ENCODE data around the gene PAX7. TPM values are rescaled to one million over a fixed set of nuclear protein-coding genes. Genes with fewer than 3 reads are reported as not detected.

PAX7 gene
- total RNA-seq, 4 donors from 2014 or later: not detected

DNA sequence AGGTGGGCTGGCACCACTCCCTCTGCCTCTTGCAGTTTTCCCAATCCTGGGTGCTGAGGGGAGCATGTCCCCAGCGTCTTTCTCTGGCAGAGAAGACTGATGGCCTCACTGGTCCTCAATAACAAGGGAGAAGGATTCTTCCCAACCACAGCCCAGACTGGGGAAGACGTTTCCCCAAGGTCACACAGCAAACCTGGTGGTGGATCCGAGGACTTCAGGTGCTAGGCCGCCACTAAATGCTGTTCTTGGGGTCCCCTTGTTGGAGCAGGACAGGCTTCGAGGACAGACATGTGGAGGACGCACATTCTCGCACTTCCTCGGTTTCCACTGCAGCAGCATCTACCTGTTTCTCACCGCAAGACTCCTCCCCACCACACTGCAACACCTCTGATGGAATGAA lies 30.9 kb upstream of the PAX7 start:
- no peak for DNase-seq (ENCODE audit: extremely low spot score)
- 75% methylated on average over 9 of the region's 9 CpGs for WGBS
- Histone ChIP-seq H3K27ac (replicated peaks in 1 of 4) (no peak overlapping the region), H3K27me3 (peaks cover 0 to 87% (median 6%) of the 10 kb centered on the region in 4 donors), H3K4me1 (peaks cover 0 to 10% (median 3%) of the 10 kb centered on the region in 4 donors), H3K9me3 (no peaks in the 10 kb centered on the region), H3K36me3 (no peaks in the 10 kb centered on the region), H3K4me3 (no peak overlapping the region)
- TF ChIP-seq POLR2A (IDR thresholded peaks at IDR 0.05; ENCODE audit: low read depth) (no peak), POLR2AphosphoS5 (IDR thresholded peaks at IDR 0.05) (no peak), EP300 (IDR thresholded peaks at IDR 0.05) (no peak)
- TF ChIP-seq, protein P1, sequence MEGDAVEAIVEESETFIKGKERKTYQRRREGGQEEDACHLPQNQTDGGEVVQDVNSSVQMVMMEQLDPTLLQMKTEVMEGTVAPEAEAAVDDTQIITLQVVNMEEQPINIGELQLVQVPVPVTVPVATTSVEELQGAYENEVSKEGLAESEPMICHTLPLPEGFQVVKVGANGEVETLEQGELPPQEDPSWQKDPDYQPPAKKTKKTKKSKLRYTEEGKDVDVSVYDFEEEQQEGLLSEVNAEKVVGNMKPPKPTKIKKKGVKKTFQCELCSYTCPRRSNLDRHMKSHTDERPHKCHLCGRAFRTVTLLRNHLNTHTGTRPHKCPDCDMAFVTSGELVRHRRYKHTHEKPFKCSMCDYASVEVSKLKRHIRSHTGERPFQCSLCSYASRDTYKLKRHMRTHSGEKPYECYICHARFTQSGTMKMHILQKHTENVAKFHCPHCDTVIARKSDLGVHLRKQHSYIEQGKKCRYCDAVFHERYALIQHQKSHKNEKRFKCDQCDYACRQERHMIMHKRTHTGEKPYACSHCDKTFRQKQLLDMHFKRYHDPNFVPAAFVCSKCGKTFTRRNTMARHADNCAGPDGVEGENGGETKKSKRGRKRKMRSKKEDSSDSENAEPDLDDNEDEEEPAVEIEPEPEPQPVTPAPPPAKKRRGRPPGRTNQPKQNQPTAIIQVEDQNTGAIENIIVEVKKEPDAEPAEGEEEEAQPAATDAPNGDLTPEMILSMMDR (IDR thresholded peaks at IDR 0.05): no peak
- intact Hi-C loops (cut with DNase I): loop anchor here (1.0 kb wide), 1 partner anchor 221 kb away; no protein-coding TSS in a partner anchor

DNA sequence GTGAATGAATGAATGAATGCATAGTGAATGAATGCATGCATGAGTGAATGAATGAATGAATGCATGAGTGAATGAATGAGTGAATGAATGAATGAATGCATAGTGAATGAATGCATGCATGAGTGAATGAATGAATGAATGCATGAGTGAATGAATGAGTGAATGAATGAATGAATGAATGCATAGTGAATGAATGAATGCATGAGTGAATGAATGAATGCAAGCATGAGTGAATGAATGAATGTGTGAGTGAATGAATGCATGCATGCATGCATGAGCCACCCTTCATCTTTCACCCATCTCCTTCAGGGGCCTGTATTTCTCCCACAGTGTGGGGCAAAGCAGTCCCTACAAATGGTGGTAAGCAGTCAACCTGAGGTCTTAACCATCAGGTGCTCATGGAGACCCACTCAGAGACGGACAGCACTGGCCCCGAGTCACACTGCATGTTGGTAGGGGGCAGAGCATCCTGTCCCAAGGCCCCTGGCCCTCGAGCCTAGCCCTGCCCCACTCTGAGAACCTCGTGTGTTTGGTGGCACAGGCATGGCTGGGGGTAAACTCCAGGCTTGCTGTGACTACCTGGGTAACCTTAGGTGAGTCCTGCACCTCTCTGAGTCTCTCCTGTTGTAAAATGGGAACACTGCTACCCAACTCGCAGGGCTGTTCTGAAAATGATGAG lies 28.0 kb upstream of the PAX7 start:
- no peaks in the 10 kb centered on the region for H3K36me3 ChIP-seq
- 65% methylated on average over 5 of the region's 5 CpGs for WGBS
- intact Hi-C loops (cut with DNase I): no loop called here
- H3K27me3 ChIP-seq: peaks cover 0 to 90% (median 3%) of the 10 kb centered on the region in 4 donors
- H3K9me3 ChIP-seq: no peaks in the 10 kb centered on the region
- TF ChIP-seq, protein P1 (IDR thresholded peaks at IDR 0.05): no peak
- no peak for TF ChIP-seq EP300 (IDR thresholded peaks at IDR 0.05)
- TF ChIP-seq POLR2AphosphoS5 (IDR thresholded peaks at IDR 0.05): no peak
- no peak for TF ChIP-seq POLR2A (IDR thresholded peaks at IDR 0.05; ENCODE audit: low read depth)
- peaks cover 0 to 10% (median under 1%) of the 10 kb centered on the region in 4 donors for H3K4me1 ChIP-seq
- no peak for DNase-seq (ENCODE audit: extremely low spot score)
- no peak overlapping the region for H3K4me3 ChIP-seq
- no peak overlapping the region for H3K27ac ChIP-seq (replicated peaks in 1 of 4)

DNA sequence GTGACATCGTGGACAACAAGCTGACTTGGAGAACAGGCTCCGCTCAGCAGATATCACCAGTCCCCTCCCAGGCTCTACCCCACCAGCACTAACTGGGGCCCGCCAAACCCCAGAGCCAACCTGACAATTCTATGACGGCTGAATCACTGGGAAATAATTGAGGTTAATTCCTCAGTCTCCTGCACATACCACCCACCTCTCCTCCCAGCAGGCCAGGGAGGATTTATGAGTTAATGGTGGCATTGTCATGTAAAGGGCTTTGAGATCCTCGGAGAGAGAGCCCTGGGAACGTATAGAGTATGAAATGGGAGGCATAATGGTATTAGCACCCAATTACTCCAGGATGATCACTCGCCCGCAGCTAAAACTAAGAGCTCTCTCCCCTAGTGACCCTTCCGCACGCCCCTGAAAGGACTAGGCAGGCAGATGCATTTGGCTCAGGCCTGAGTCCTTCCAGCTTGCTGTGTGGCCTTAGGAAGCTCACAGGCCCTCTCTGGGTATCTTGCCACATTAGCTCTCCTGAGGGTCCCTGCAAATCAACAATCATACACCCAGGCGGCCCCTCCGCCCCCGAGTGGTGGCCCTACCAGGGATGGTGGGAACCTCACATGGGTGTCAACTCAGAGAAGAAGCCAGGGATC lies 27.3 kb upstream of the PAX7 start:
- WGBS: 56% methylated on average over 10 of the region's 13 CpGs
- peaks cover 0 to 10% (median 0%) of the 10 kb centered on the region in 4 donors for H3K4me1 ChIP-seq
- no peaks in the 10 kb centered on the region for H3K9me3 ChIP-seq
- H3K36me3 ChIP-seq: no peaks in the 10 kb centered on the region
- no peak overlapping the region for H3K4me3 ChIP-seq
- no peak overlapping the region for H3K27ac ChIP-seq (replicated peaks in 1 of 4)
- TF ChIP-seq EP300 (IDR thresholded peaks at IDR 0.05) (no peak), POLR2A (IDR thresholded peaks at IDR 0.05; ENCODE audit: low read depth) (no peak), POLR2AphosphoS5 (IDR thresholded peaks at IDR 0.05) (no peak)
- TF ChIP-seq, protein P1 (IDR thresholded peaks at IDR 0.05): no peak
- DNase-seq (ENCODE audit: extremely low spot score): no peak
- peaks cover 0 to 90% (median 2%) of the 10 kb centered on the region in 4 donors for H3K27me3 ChIP-seq
- intact Hi-C loops (cut with DNase I): no loop called here

- DNase-seq (ENCODE audit: extremely low spot score): no peak
- WGBS: 83% methylated on average over 11 of the region's 19 CpGs
- TF ChIP-seq POLR2AphosphoS5 (IDR thresholded peaks at IDR 0.05) (no peak), EP300 (IDR thresholded peaks at IDR 0.05) (no peak), POLR2A (IDR thresholded peaks at IDR 0.05; ENCODE audit: low read depth) (no peak)
- TF ChIP-seq, protein P1 (IDR thresholded peaks at IDR 0.05): no peak
- Histone ChIP-seq H3K9me3 (no peaks in the 10 kb centered on the region), H3K36me3 (no peaks in the 10 kb centered on the region), H3K4me1 (no peaks in the 10 kb centered on the region), H3K27me3 (peaks cover 0 to 89% (median 0%) of the 10 kb centered on the region in 4 donors), H3K4me3 (no peak overlapping the region), H3K27ac (replicated peaks in 1 of 4) (no peak overlapping the region)
- intact Hi-C loops (cut with DNase I): no loop called here
Observed at GRCh38 chr1:18606443-18607288, 24.0 kb upstream of the PAX7 start.
